Liver (tissue), 3 donors: ENCODE data around the gene SLC7A4.

Source experiments
- ATF3 ChIP-seq: IDR thresholded peaks from 2 replicates; pipeline ENCODE4 v1.6.1; 2016; ENCODE audit warnings: antibody characterized with exemption
- EGR1 ChIP-seq, 2 donors: IDR thresholded peaks; 2 replicates each; pipeline ENCODE4 v1.6.1; 2016 to 2018; ENCODE audit warnings: antibody characterized with exemption in 2 of 2, low read depth in 2 of 2
- GABPA ChIP-seq, 2 donors: IDR thresholded peaks in 1 of 2; conservative IDR thresholded peaks in 1 of 2; 2 replicates each; pipeline ENCODE4 v1.6.1; 2016; ENCODE audit warnings: antibody characterized with exemption in 2 of 2, mild to moderate bottlenecking in 1 of 2, moderate library complexity in 1 of 2
- JUND ChIP-seq, 2 donors: IDR thresholded peaks; 2 replicates each; pipeline ENCODE4 v1.6.1; 2016; ENCODE audit warnings: antibody characterized with exemption in 2 of 2
- RAD21 ChIP-seq, 2 donors: IDR thresholded peaks; 2 replicates each; pipeline ENCODE4 v1.6.1; 2016; ENCODE audit warnings: antibody characterized with exemption in 2 of 2, mild to moderate bottlenecking in 2 of 2
- REST ChIP-seq: IDR thresholded peaks from 2 replicates; pipeline ENCODE4 v1.6.1; 2016; ENCODE audit warnings: antibody characterized with exemption, mild to moderate bottlenecking
- RXRA ChIP-seq, 2 donors: IDR thresholded peaks; 2 replicates each; pipeline ENCODE4 v1.6.1; 2017 to 2018; ENCODE audit warnings: antibody characterized with exemption in 2 of 2, mild to moderate bottlenecking in 1 of 2
- TAF1 ChIP-seq: conservative IDR thresholded peaks from 2 replicates; pipeline ENCODE4 v1.6.1; 2016; ENCODE audit warnings: antibody characterized with exemption, mild to moderate bottlenecking
- YY1 ChIP-seq: IDR thresholded peaks from 2 replicates; pipeline ENCODE4 v1.6.1; 2016; ENCODE audit warnings: antibody characterized with exemption, mild to moderate bottlenecking
- TF ChIP-seq, protein P1 (sequence below): fragments of 150-350 bp; IDR thresholded peaks from 2 replicates; pipeline ENCODE4 v1.5.1; 2017; ENCODE audit warnings: improper control_type of control experiment, low read depth, low read length; ENCODE audit not compliant: missing input control
- donor health status: healthy.
- donor health status: healthy.

DNA sequence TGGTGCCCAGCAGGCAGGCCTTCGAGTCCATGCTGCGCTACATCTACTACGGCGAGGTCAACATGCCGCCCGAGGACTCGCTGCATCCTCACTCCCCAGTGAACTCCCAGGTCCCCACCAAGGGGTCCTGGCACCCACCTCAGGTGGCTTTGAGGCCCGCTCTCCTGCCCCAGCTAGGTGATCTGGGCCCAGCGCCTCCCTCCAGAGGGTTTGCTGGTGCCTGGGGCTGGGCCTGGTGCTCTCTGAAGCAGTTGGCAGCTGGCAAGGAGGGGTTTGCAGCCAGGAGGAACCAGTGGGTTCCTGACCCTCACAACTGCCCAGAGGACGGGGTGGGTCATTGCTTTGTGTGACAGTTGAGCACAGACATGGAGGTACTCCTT is 36.3 kb downstream of the SLC7A4 start:
- TF ChIP-seq, protein P1, sequence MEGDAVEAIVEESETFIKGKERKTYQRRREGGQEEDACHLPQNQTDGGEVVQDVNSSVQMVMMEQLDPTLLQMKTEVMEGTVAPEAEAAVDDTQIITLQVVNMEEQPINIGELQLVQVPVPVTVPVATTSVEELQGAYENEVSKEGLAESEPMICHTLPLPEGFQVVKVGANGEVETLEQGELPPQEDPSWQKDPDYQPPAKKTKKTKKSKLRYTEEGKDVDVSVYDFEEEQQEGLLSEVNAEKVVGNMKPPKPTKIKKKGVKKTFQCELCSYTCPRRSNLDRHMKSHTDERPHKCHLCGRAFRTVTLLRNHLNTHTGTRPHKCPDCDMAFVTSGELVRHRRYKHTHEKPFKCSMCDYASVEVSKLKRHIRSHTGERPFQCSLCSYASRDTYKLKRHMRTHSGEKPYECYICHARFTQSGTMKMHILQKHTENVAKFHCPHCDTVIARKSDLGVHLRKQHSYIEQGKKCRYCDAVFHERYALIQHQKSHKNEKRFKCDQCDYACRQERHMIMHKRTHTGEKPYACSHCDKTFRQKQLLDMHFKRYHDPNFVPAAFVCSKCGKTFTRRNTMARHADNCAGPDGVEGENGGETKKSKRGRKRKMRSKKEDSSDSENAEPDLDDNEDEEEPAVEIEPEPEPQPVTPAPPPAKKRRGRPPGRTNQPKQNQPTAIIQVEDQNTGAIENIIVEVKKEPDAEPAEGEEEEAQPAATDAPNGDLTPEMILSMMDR: no peak
- TF ChIP-seq ATF3 (no peak), YY1 (no peak), GABPA (IDR thresholded peaks at IDR 0.05 in 1 of 2, conservative IDR thresholded peaks at IDR 0.05 in 1 of 2) (no peak), EGR1 (IDR thresholded peaks at IDR 0.05; ENCODE audit: low read depth in 2 of 2) (no peak), REST (no peak), RXRA (IDR thresholded peaks at IDR 0.05) (no peak), TAF1 (no peak), RAD21 (IDR thresholded peaks at IDR 0.05) (no peak), JUND (IDR thresholded peaks at IDR 0.05) (no peak)
